GM21723 (cell line): ENCODE results near the gene GPATCH3.
"Not testable (repeated sequence)": the region's sequence is repeated elsewhere in the genome, so short reads cannot be mapped to it uniquely, and the experiment has no call there.

Experiments
- ATAC-seq: cut with Tn5 transposase; IDR thresholded peaks from one replicate; pipeline ENCODE4 v1.9.1; 2021; ENCODE audit warnings: mild to moderate bottlenecking, moderate library complexity; ENCODE audit not compliant: unreplicated experiment

Gene GPATCH3

GRCh38 chr1:26913754-26914619, 13.7 kb upstream of the GPATCH3 start, which contains the start of gene NR0B2:
TSS of gene NR0B2 (minus strand) at chr1:26913975. CDS start at chr1:26913940, 35 bp downstream.
- no peak for ATAC-seq

GRCh38 chr1:26913389-26913753, 13.1 kb upstream of the GPATCH3 start:
- ATAC-seq, result no peak

- no peak for ATAC-seq
Observed at GRCh38 chr1:26912147-26912490, 11.9 kb upstream of the GPATCH3 start.

GRCh38 chr1:26911399-26912146, 11.3 kb upstream of the GPATCH3 start:
- no peak for ATAC-seq

GRCh38 chr1:26910343-26911160, 10.3 kb upstream of the GPATCH3 start:
- no peak for ATAC-seq

GRCh38 chr1:26909951-26910342, 9.7 kb upstream of the GPATCH3 start:
- no peak for ATAC-seq

GRCh38 chr1:26907071-26907917, 7.0 kb upstream of the GPATCH3 start:
- ATAC-seq, result no peak

- ATAC-seq, result no peak
Observed at GRCh38 chr1:26900815-26901511, 696 bp upstream of the GPATCH3 start.

- ATAC-seq, result no peak
Observed at GRCh38 chr1:26897351-26897750, 2.9 kb downstream of the GPATCH3 start.

- ATAC-seq, result no peak
Observed at GRCh38 chr1:26894263-26894662, 6.0 kb downstream of the GPATCH3 start.

- ATAC-seq, result peak; percentile 29
Observed at GRCh38 chr1:26890467-26890796, 9.8 kb downstream of the GPATCH3 start.

- ATAC-seq, result peak; percentile 87
Observed at GRCh38 chr1:26889551-26890466, 10.5 kb downstream of the GPATCH3 start, which contains the start of gene GPN2. TSS of gene GPN2 (minus strand) at chr1:26890283. CDS start at chr1:26890096, 187 bp downstream.

GRCh38 chr1:26888231-26888630, 12.0 kb downstream of the GPATCH3 start:
- ATAC-seq, result no peak

GRCh38 chr1:26887125-26887524, 13.1 kb downstream of the GPATCH3 start:
- no peak for ATAC-seq

GRCh38 chr1:26882696-26883463, 17.4 kb downstream of the GPATCH3 start:
- ATAC-seq, result no peak

- ATAC-seq, result not testable (repeated sequence)
Observed at GRCh38 chr1:26881611-26882010, 18.7 kb downstream of the GPATCH3 start.

- ATAC-seq, result no peak
Observed at GRCh38 chr1:26879793-26880192, 20.5 kb downstream of the GPATCH3 start.

- no peak for ATAC-seq
Observed at GRCh38 chr1:26877326-26877725, 22.9 kb downstream of the GPATCH3 start.
